MG63 (cell line): ENCODE measurements around the gene SIM2. TPM values are rescaled to one million over a fixed set of nuclear protein-coding genes. Genes with fewer than 3 reads are reported as not detected.

Experiments used
- DNase-seq: peaks from one replicate; pipeline ENCODE4 v3.0.0-alpha.2; 2020
- H3K27me3 ChIP-seq: fragments of 250-450 bp; sonication (Bioruptor Pico); 2 replicates; pipeline ENCODE4 v1.5.1; 2020; ENCODE audit warnings: mild to moderate bottlenecking, moderate library complexity
- H3K36me3 ChIP-seq: fragments of 250-450 bp; sonication (Bioruptor Pico); 2 replicates; pipeline ENCODE4 v1.5.1; 2020; ENCODE audit warnings: mild to moderate bottlenecking, moderate library complexity
- H3K4me3 ChIP-seq: fragments of 250-450 bp; sonication (Bioruptor Pico); 2 replicates; pipeline ENCODE4 v1.5.1; 2020; ENCODE audit warnings: mild to moderate bottlenecking, moderate library complexity
- H3K9me3 ChIP-seq: fragments of 250-450 bp; sonication (Bioruptor Pico); 2 replicates; pipeline ENCODE4 v1.5.1; 2020; ENCODE audit warnings: mild to moderate bottlenecking, moderate library complexity
- total RNA-seq: library from RNA; depleted of rRNA; stranded (reverse); fragments of >200 nt; shearing (Covaris generic); gene quantifications from 2 replicates; pipeline ENCODE4 v1.2.3, GENCODE V29; 2014; ENCODE audit warnings: low replicate concordance; rRNA removed

Gene SIM2
- total RNA-seq, 1 experiment from 2014 or later, result 4.4 TPM

GRCh38 chr21:36785615-36786014 lies 86.7 kb downstream of the SIM2 start:
- Histone ChIP-seq H3K27me3 (no peaks in the 10 kb centered on the region), H3K9me3 (no peaks in the 10 kb centered on the region), H3K36me3 (no peaks in the 10 kb centered on the region), H3K4me3 (no peak overlapping the region)
- no peak for DNase-seq

GRCh38 chr21:36786186-36786585 lies 87.3 kb downstream of the SIM2 start:
- H3K9me3 ChIP-seq, result no peaks in the 10 kb centered on the region
- no peak for DNase-seq
- H3K27me3 ChIP-seq, result no peaks in the 10 kb centered on the region
- no peak overlapping the region for H3K4me3 ChIP-seq
- H3K36me3 ChIP-seq, result no peaks in the 10 kb centered on the region

GRCh38 chr21:36788120-36788638 lies 89.3 kb downstream of the SIM2 start:
- DNase-seq, result peak; percentile 23
- H3K4me3 ChIP-seq, result no peak overlapping the region
- H3K36me3 ChIP-seq, result no peaks in the 10 kb centered on the region
- H3K27me3 ChIP-seq, result no peaks in the 10 kb centered on the region
- H3K9me3 ChIP-seq, result no peaks in the 10 kb centered on the region

GRCh38 chr21:36790616-36791015 lies 91.7 kb downstream of the SIM2 start:
- no peak for DNase-seq
- Histone ChIP-seq H3K36me3 (no peaks in the 10 kb centered on the region), H3K27me3 (no peaks in the 10 kb centered on the region), H3K4me3 (no peak overlapping the region), H3K9me3 (peaks cover 3% of the 10 kb centered on the region; the same call in 1 of the 2 replicates)

- H3K9me3 ChIP-seq, result peaks cover 7% of the 10 kb centered on the region
- no peak for DNase-seq
- H3K36me3 ChIP-seq, result no peaks in the 10 kb centered on the region
- H3K4me3 ChIP-seq, result no peak overlapping the region
- H3K27me3 ChIP-seq, result no peaks in the 10 kb centered on the region
These were observed 92.3 kb downstream of the SIM2 start for GRCh38 chr21:36791180-36791579.

- Histone ChIP-seq H3K27me3 (no peaks in the 10 kb centered on the region), H3K36me3 (no peaks in the 10 kb centered on the region), H3K9me3 (peaks cover 12% of the 10 kb centered on the region), H3K4me3 (no peak overlapping the region)
- no peak for DNase-seq
These were observed 93.0 kb downstream of the SIM2 start for GRCh38 chr21:36791695-36792470.

GRCh38 chr21:36792505-36792967 lies 93.6 kb downstream of the SIM2 start:
- DNase-seq, result peak; percentile 9
- Histone ChIP-seq H3K4me3 (no peak overlapping the region), H3K27me3 (no peaks in the 10 kb centered on the region), H3K9me3 (peaks cover 12% of the 10 kb centered on the region), H3K36me3 (no peaks in the 10 kb centered on the region)

- no peak overlapping the region for H3K4me3 ChIP-seq
- H3K27me3 ChIP-seq, result no peaks in the 10 kb centered on the region
- H3K9me3 ChIP-seq, result peaks cover 12% of the 10 kb centered on the region
- DNase-seq, result no peak
- H3K36me3 ChIP-seq, result no peaks in the 10 kb centered on the region
These were observed 97.2 kb downstream of the SIM2 start for GRCh38 chr21:36796070-36796469.

- Histone ChIP-seq H3K9me3 (peaks cover 12% of the 10 kb centered on the region), H3K4me3 (no peak overlapping the region), H3K27me3 (no peaks in the 10 kb centered on the region), H3K36me3 (no peaks in the 10 kb centered on the region)
- DNase-seq, result no peak
These were observed 99.6 kb downstream of the SIM2 start for GRCh38 chr21:36798491-36798890.

Other genes with a start within 250 kb of the SIM2 start
- gene CLDN14, start 219.0 kb upstream of the SIM2 start, total RNA-seq, result not detected in 2 replicates